A549 (cell line): ENCODE data around the gene BMERB1. TPM values are rescaled to one million over a fixed set of nuclear protein-coding genes. Genes with fewer than 3 reads are reported as not detected.
"Not testable (repeated sequence)": the region's sequence is repeated elsewhere in the genome, so short reads cannot be mapped to it uniquely, and the experiment has no call there.

Experiments
- ATAC-seq, 2 experiments: fragments of 200-7000 bp in 1 of 2; fragments of >200 bp in 1 of 2; cut with Nextera tagmentation in 1 of 2; cut with Tn5 transposase in 1 of 2; 3 replicates each; pipeline versions ENCODE4 v1.8.0 to v1.9.1; 2018 to 2020; ENCODE audit warnings: mild to moderate bottlenecking in 1 of 2, moderate library complexity in 1 of 2
- CTCF ChIA-PET: fragments of 300-600 bp; sonication (Branson Sonifier 250); formaldehyde crosslinking; extraction: SDS; loops from one replicate; lab custom pipeline; 2021; ENCODE audit warnings: antibody characterized with exemption, inconsistent platforms; lab: Yijun Ruan, JAX
- POLR2A ChIA-PET: fragments of 350-600 bp; formaldehyde crosslinking; extraction: SDS; loops from one replicate; lab custom pipeline; 2021; ENCODE audit warnings: antibody characterized with exemption, inconsistent platforms; lab: Yijun Ruan, JAX
- DNase-seq, 2 experiments: peaks; one replicate each; pipeline versions ENCODE4 v3.0.0 to v3.0.0-alpha.2; 2011 to 2016; ENCODE audit warnings: low read depth in 1 of 2, low spot score in 1 of 2
- FAIRE-seq: peaks from 2 replicates; lab custom pipeline; 2011; peaks lifted over from hg19 to GRCh38; lab: Jason Lieb, UNC
- H3K27ac ChIP-seq, 2 experiments: fragments of >200 bp; sonication (Bioruptor Twin); formaldehyde crosslinking; 3 replicates each; pipeline ENCODE4 v1.5.1; 2016 to 2017
- H3K4me1 ChIP-seq: fragments of >200 bp; sonication (Bioruptor Twin); formaldehyde crosslinking; 3 replicates; pipeline ENCODE4 v1.6.1; 2016
- H3K4me2 ChIP-seq: fragments of >200 bp; sonication (Bioruptor Twin); formaldehyde crosslinking; 3 replicates; pipeline ENCODE4 v1.6.1; 2016
- H3K4me3 ChIP-seq: fragments of >200 bp; sonication (Bioruptor Twin); formaldehyde crosslinking; 3 replicates; pipeline ENCODE4 v1.5.1; 2016
- H3K9me3 ChIP-seq: fragments of >200 bp; sonication (Bioruptor Twin); formaldehyde crosslinking; 3 replicates; pipeline ENCODE4 v1.6.1; 2016
- CBX2 ChIP-seq: fragments of 200-600 bp; sonication (generic); IDR thresholded peaks from 2 replicates; pipeline ENCODE4 v1.6.1; 2016; ENCODE audit warnings: low read depth, mild to moderate bottlenecking, borderline replicate concordance
- CBX8 ChIP-seq: fragments of 200-600 bp; sonication (generic); IDR thresholded peaks from 2 replicates; pipeline ENCODE4 v1.6.1; 2016
- FOSB ChIP-seq: fragments of 250-450 bp; sonication (Bioruptor Pico); IDR thresholded peaks from 2 replicates; pipeline ENCODE4 v1.5.0; 2020; ENCODE audit warnings: mild to moderate bottlenecking, moderate library complexity
- MAZ ChIP-seq: fragments of 150-350 bp; IDR thresholded peaks from 2 replicates; pipeline ENCODE4 v1.6.1; 2014; ENCODE audit warnings: antibody characterized with exemption, low read depth, low read length, borderline replicate concordance
- NFE2L2 ChIP-seq: fragments of 150-350 bp; conservative IDR thresholded peaks from 2 replicates; pipeline ENCODE4 v1.6.1; 2014; ENCODE audit warnings: low read length
- POLR2A ChIP-seq: IDR thresholded peaks from 2 replicates; pipeline ENCODE4 v1.6.1; 2012; ENCODE audit warnings: mild to moderate bottlenecking, low read length
- RAD21 ChIP-seq, 2 experiments: fragments of >200 bp in 1 of 2; sonication (Bioruptor Twin) in 1 of 2; formaldehyde crosslinking in 1 of 2; IDR thresholded peaks in 1 of 2; conservative IDR thresholded peaks in 1 of 2; 2 replicates in 1 of 2; 3 replicates in 1 of 2; pipeline ENCODE4 v1.6.1; 2012 to 2018; ENCODE audit warnings: inconsistent platforms in 1 of 2
- RARB ChIP-seq: fragments of 250-450 bp; sonication (Bioruptor Pico); IDR thresholded peaks from 2 replicates; pipeline ENCODE4 v1.8.0; 2021; ENCODE audit warnings: mild to moderate bottlenecking, moderate library complexity
- RFX5 ChIP-seq: fragments of 450-650 bp; IDR thresholded peaks from 2 replicates; pipeline ENCODE4 v1.7.1; 2014; ENCODE audit warnings: antibody characterized with exemption, mild to moderate bottlenecking, moderate library complexity
- RNF2 ChIP-seq: fragments of 200-600 bp; sonication (generic); IDR thresholded peaks from 2 replicates; pipeline ENCODE4 v1.6.1; 2016; ENCODE audit warnings: low read depth, mild to moderate bottlenecking, antibody characterized with exemption, moderate library complexity, borderline replicate concordance
- SMC3 ChIP-seq: fragments of >200 bp; sonication (Bioruptor Twin); formaldehyde crosslinking; IDR thresholded peaks from 3 replicates; pipeline ENCODE4 v1.6.1; 2018; ENCODE audit warnings: inconsistent platforms
- ZSCAN20 ChIP-seq: fragments of 250-450 bp; sonication (Bioruptor Pico); IDR thresholded peaks from 2 replicates; pipeline ENCODE4 v1.8.0; 2022; ENCODE audit warnings: mild to moderate bottlenecking, moderate library complexity
- WGBS: methylation state at CpG from one replicate; pipeline ENCODE4 v1.1.6; 2017; ENCODE audit errors: missing lambda C conversion rate; 5-methylcytosine and 5-hydroxymethylcytosine counted together
- polyA plus RNA-seq, 4 experiments: library from polyadenylated mRNA; depleted of rRNA in 3 of 4; stranded (reverse); fragments of >200 nt; fragmentation: RNase III in 1 of 4; extraction: RNeasy Plus Mini Kit Qiagen cat#74134 plus additional on column Dnase treatment in 1 of 4; gene quantifications; 2 replicates in 3 of 4; 3 replicates in 1 of 4; pipeline ENCODE4 v1.2.3, GENCODE V29; 2011 to 2017
- TF ChIP-seq, protein P1 (sequence below): fragments of 450-650 bp; IDR thresholded peaks from 2 replicates; pipeline ENCODE4 v1.6.1; 2014; ENCODE audit warnings: antibody characterized with exemption
- TF ChIP-seq, protein P2 (sequence below): IDR thresholded peaks from 2 replicates; pipeline ENCODE4 v1.6.1; 2012
- TF ChIP-seq, protein P3 (sequence below): fragments of 150-350 bp; IDR thresholded peaks from 2 replicates; pipeline ENCODE4 v1.6.1; 2014; ENCODE audit warnings: low read depth, mild to moderate bottlenecking, low read length
- TF ChIP-seq, protein P4 (sequence below): IDR thresholded peaks from 2 replicates; pipeline ENCODE4 v1.6.1; 2012

BMERB1 gene
- polyA plus RNA-seq, 2 of the 4 experiments (the other 2 are of a cell fraction), result 44.7 to 48.9 TPM

DNA sequence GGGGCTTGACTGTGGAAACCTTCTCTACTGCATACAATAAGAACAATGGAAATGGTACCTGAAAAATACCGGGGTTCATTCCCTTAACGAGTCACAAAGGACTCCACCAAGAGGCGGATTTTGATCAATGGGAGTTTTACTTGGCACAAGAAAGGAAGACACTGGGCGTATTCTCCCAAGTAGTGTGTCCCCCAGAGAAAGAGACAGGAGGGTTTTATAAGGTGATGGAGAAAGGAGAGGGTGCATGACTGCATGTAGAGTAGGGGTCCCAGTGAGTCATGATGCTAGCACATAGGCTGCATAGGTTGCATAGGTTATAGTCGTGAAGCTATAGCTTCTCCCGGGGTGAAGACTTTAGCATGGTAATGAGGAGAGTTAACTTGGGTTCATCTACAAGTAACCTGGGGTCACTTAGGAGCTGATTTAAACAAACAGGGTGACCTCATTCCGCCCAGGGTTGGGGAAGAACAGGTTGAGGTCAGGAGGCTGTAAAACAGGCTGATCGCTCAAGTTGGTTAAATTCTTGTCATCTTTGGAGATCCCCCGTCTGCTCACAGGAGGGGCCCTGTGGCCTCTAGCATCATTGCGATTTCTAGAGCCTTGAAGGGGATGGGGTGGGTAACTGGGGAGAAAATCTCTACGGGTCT, 37.3 kb upstream of the BMERB1 start:
- CTCF ChIA-PET, result no interaction called here
- no peak for DNase-seq
- no peak for FAIRE-seq

DNA sequence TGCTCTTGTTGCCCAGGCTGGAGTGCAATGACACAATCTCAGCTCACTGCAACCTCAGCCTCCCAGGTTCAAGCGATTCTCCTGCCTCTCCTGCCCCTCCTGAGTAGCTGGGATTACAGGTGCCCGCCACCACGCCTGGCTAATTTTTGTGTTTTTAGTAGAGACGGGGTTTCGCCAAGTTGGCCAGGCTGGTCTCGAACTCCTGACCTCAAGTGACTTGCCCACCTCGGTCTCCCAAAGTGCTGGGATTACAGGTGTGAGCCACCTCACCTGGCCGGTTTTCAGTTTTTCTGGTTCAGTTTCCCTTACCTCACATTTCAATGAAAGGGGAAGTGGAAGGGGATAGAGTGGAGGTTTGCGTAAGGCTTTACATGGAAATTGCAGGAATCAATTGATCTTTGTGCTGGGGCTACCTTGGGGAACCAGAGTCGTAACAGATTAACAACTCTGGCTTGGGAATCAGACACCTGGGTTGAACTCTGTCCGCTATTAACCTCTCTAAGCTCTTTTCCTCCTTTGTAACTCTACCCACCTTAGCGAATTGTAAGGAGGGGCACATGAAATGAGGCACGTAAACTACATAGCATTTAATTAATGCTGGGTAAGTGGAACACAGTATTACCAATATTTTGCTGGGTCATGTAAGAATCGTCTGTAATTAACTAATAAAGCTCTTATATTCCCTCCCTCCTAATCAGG, 35.6 kb upstream of the BMERB1 start:
- 85% methylated on average over 14 of the region's 14 CpGs for WGBS
- no peak for TF ChIP-seq RFX5
- ATAC-seq, result no peak
- no peak for DNase-seq
- Histone ChIP-seq H3K4me1 (peaks cover 4% of the 10 kb centered on the region; the same call in 1 of the 3 replicates), H3K4me2 (no peak overlapping the region), H3K4me3 (no peak overlapping the region), H3K27ac (no peak overlapping the region), H3K9me3 (no peaks in the 10 kb centered on the region)
- no peak for FAIRE-seq
- ChIA-PET POLR2A (no interaction called here), CTCF (interaction anchor here (0.7 to 1.0 kb wide), 2 partner anchors 36 to 60 kb away, joined by 3 to 6 read pairs; no protein-coding TSS in a partner anchor)

More for the DNA sequence above, 37.3 kb upstream of the BMERB1 start:
- 89% methylated on average over 11 of the region's 11 CpGs for WGBS
- peak overlapping the region; percentile 96; the same call in 1 of the 3 replicates for H3K4me2 ChIP-seq
- no peak for ATAC-seq
- peaks cover 4% of the 10 kb centered on the region; the same call in 1 of the 3 replicates for H3K4me1 ChIP-seq
- TF ChIP-seq POLR2A (no peak), CBX8 (no peak), RARB (no peak), SMC3 (no peak)
- TF ChIP-seq, all 56 proteins: peak for 0
- Histone ChIP-seq H3K4me3 (no peak overlapping the region), H3K9me3 (no peaks in the 10 kb centered on the region), H3K27ac (no peak overlapping the region)
- POLR2A ChIA-PET, result no interaction called here

DNA sequence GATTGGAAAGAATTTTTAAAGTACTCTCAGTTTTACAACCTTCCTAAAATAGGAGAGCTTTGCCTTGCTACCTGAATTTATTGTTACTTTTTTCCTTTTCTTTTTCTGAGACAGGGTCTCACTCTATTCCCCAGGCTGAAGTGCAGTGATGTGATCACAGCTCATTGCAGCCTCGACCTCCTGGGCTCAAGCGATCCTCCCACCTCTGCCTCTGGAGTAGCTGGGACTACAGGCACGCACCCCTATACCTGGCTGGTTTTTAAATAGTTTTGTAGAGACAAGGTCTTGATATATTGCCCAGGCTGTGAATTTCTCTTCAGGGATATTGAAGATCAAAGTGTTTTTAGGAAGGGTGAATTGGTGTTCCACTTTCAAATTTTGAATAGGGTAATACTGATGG, 35.1 kb upstream of the BMERB1 start:
- no peak overlapping the region for H3K27ac ChIP-seq
- H3K4me2 ChIP-seq, result no peak overlapping the region
- POLR2A ChIA-PET, result no interaction called here
- TF ChIP-seq CBX2 (no peak), MAZ (no peak), FOSB (CRISPR knock-in tag) (no peak), ZSCAN20 (no peak), RNF2 (no peak), NFE2L2 (no peak), RAD21 (conservative IDR thresholded peaks at IDR 0.05 in 1 of 2, IDR thresholded peaks at IDR 0.05 in 1 of 2) (no peak), SMC3 (no peak)
- TF ChIP-seq, protein P1, sequence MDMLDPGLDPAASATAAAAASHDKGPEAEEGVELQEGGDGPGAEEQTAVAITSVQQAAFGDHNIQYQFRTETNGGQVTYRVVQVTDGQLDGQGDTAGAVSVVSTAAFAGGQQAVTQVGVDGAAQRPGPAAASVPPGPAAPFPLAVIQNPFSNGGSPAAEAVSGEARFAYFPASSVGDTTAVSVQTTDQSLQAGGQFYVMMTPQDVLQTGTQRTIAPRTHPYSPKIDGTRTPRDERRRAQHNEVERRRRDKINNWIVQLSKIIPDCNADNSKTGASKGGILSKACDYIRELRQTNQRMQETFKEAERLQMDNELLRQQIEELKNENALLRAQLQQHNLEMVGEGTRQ, result no peak
- TF ChIP-seq, protein P2, sequence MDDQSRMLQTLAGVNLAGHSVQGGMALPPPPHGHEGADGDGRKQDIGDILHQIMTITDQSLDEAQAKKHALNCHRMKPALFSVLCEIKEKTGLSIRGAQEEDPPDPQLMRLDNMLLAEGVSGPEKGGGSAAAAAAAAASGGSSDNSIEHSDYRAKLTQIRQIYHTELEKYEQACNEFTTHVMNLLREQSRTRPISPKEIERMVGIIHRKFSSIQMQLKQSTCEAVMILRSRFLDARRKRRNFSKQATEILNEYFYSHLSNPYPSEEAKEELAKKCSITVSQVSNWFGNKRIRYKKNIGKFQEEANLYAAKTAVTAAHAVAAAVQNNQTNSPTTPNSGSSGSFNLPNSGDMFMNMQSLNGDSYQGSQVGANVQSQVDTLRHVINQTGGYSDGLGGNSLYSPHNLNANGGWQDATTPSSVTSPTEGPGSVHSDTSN, result no peak
- TF ChIP-seq, protein P3, sequence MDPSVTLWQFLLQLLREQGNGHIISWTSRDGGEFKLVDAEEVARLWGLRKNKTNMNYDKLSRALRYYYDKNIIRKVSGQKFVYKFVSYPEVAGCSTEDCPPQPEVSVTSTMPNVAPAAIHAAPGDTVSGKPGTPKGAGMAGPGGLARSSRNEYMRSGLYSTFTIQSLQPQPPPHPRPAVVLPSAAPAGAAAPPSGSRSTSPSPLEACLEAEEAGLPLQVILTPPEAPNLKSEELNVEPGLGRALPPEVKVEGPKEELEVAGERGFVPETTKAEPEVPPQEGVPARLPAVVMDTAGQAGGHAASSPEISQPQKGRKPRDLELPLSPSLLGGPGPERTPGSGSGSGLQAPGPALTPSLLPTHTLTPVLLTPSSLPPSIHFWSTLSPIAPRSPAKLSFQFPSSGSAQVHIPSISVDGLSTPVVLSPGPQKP, result no peak
- TF ChIP-seq, protein P4, sequence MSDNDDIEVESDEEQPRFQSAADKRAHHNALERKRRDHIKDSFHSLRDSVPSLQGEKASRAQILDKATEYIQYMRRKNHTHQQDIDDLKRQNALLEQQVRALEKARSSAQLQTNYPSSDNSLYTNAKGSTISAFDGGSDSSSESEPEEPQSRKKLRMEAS, result no peak
- TF ChIP-seq, all 56 proteins: peak for 0
- Histone ChIP-seq H3K4me1 (peaks cover 4% of the 10 kb centered on the region; the same call in 1 of the 3 replicates), H3K9me3 (no peaks in the 10 kb centered on the region), H3K4me3 (no peak overlapping the region)
- CTCF ChIA-PET, result interaction anchor here (0.8 to 1.0 kb wide), 2 partner anchors 36 to 151 kb away, joined by 3 read pairs; no protein-coding TSS in a partner anchor
- no peak for ATAC-seq
- DNase-seq, result no peak
- FAIRE-seq, result no peak
- WGBS, result 80% methylated on average over 3 of the region's 3 CpGs

DNA sequence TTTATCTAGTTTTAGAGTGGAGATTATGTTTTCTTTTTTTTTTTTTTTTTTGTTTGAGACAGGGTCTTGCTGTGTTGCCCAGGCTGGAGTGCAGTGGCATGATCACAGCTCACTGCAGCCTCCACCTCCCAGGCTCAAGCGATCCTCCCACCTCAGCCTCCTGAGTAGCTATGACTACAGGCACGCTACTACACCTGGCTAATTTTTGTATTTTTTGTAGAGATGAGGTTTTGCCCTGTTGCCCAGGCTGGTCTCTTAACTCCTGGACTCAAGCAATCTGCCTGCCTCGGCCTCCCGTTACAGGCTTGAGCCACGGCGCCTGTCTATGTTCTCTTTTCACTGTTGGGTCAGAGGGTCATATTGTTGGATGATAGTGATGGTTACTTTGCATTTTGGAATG, 34.1 kb upstream of the BMERB1 start:
- 88% methylated on average over 6 of the region's 6 CpGs for WGBS

More for the DNA sequence above, 34.1 kb upstream of the BMERB1 start:
- H3K4me3 ChIP-seq, H3K27ac ChIP-seq, FAIRE-seq, POLR2A ChIA-PET, ATAC-seq, DNase-seq, H3K4me1 ChIP-seq, H3K9me3 ChIP-seq, H3K4me2 ChIP-seq: not testable (repeated sequence)
- CTCF ChIA-PET, result interaction anchor here (0.7 kb wide), 1 partner anchor 16 kb away, joined by 3 read pairs; no protein-coding TSS in a partner anchor
